Gastroesophageal sphincter (tissue), 4 donors: ENCODE data around the gene EXOC3L2. TPM values are rescaled to one million over a fixed set of nuclear protein-coding genes. Genes with fewer than 3 reads are reported as not detected.

Experiments
- ATAC-seq: fragments of 150-250 bp; one replicate; pipeline ENCODE4 v1.9.1; 2016; ENCODE audit warnings: mild to moderate bottlenecking, moderate library complexity
- H3K27ac ChIP-seq, 4 donors: fragments of 200-600 bp; sonication (generic) in 3 of 4; 1 replicate in 3 of 4; 2 replicates in 1 of 4; pipeline ENCODE4 v1.5.1; 2016 to 2019
- H3K27me3 ChIP-seq: fragments of 200-600 bp; sonication (generic); one replicate; pipeline ENCODE4 v1.5.1; 2019
- H3K36me3 ChIP-seq, 2 donors: fragments of 200-600 bp; sonication (generic); one replicate each; pipeline ENCODE4 v1.5.1; 2019; ENCODE audit warnings: control low read depth in 1 of 2
- H3K4me1 ChIP-seq, 3 donors: fragments of 200-600 bp; sonication (generic); 1 replicate in 2 of 3; 2 replicates in 1 of 3; pipeline ENCODE4 v1.5.1; 2016 to 2019; ENCODE audit warnings: control low read depth in 2 of 3
- H3K4me3 ChIP-seq, 2 donors: fragments of 200-600 bp; sonication (generic); one replicate each; pipeline ENCODE4 v1.5.1; 2019; ENCODE audit warnings: mild to moderate bottlenecking in 1 of 2, moderate library complexity in 1 of 2
- H3K9me3 ChIP-seq, 3 donors: fragments of 200-600 bp; sonication (generic); one replicate each; pipeline ENCODE4 v1.5.1; 2017 to 2019; ENCODE audit warnings: control low read depth in 2 of 3
- EP300 ChIP-seq: sonication (generic); formaldehyde crosslinking; IDR thresholded peaks from one replicate; pipeline ENCODE4 v1.6.1; 2017; ENCODE audit warnings: antibody characterized with exemption, mild to moderate bottlenecking
- POLR2A ChIP-seq, 2 donors: fragments of 450-650 bp; IDR thresholded peaks; one replicate each; pipeline ENCODE4 v1.6.1; 2017; ENCODE audit warnings: antibody characterized with exemption in 2 of 2, mild to moderate bottlenecking in 2 of 2, moderate library complexity in 1 of 2
- POLR2AphosphoS5 ChIP-seq: sonication (generic); formaldehyde crosslinking; IDR thresholded peaks from one replicate; pipeline ENCODE4 v1.6.1; 2017; ENCODE audit warnings: antibody characterized with exemption
- WGBS, 2 donors: methylation state at CpG; one replicate each; pipeline ENCODE4 v1.1.5; 2018; ENCODE audit warnings: low coverage in 1 of 2; 5-methylcytosine and 5-hydroxymethylcytosine counted together
- total RNA-seq, 4 donors: library from RNA; depleted of rRNA; stranded (reverse); fragments of >200 nt; gene quantifications; one replicate each; pipeline ENCODE4 v1.1.0, GENCODE V29; 2016
- TF ChIP-seq, protein P1 (sequence below), 4 experiments: fragments of 200-600 bp in 2 of 4; fragments of 450-650 bp in 2 of 4; sonication (generic) in 1 of 4; IDR thresholded peaks; one replicate each; pipeline ENCODE4 v1.5.1; 2017 to 2019; ENCODE audit warnings: antibody characterized with exemption in 4 of 4, mild to moderate bottlenecking in 2 of 4, moderate library complexity in 2 of 4

The EXOC3L2 gene
- total RNA-seq, 4 donors from 2014 or later, result 1.2 to 2.9 (median 2.0) TPM

DNA sequence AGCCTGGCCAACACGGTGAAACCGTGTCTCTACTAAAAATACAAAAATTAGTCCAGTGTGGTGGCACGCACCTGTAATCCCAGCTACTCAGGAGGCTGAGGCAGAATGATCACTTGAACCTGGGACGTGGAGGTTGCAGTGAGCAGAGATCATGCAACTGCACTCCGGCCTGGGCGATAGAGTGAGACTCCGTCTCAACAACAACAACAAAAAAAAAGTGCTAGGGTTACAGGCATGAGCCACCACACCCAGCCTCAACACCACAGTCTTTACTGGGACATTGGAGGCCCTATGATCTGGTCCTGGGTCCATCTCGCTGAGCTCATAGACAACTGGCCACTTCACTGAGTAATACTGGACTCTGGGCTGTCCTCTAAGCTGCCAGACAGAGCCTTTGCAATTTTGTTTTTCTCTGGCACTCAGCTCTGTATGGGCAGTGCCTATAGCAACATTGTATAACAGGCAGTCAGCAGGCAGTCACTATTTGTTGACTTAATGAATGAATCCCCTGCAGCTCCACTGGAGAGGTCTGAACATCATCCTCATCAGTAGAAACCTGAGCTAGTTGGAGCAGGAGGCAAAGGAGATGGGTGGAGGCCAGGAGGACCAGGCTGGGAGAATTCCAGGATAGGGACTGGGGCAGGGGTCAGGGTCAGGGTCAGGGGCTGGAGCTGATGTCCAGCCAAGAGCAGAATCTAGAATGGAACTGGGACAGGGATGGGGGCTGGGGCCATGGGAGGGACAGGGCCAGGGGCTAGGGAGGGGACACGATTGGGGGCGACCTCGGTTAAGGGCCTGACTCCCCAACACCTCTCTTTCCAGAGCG lies 58.5 kb downstream of the EXOC3L2 start:
- no peak overlapping the region for H3K4me3 ChIP-seq
- H3K9me3 ChIP-seq, result no peaks in the 10 kb centered on the region
- TF ChIP-seq, protein P1, sequence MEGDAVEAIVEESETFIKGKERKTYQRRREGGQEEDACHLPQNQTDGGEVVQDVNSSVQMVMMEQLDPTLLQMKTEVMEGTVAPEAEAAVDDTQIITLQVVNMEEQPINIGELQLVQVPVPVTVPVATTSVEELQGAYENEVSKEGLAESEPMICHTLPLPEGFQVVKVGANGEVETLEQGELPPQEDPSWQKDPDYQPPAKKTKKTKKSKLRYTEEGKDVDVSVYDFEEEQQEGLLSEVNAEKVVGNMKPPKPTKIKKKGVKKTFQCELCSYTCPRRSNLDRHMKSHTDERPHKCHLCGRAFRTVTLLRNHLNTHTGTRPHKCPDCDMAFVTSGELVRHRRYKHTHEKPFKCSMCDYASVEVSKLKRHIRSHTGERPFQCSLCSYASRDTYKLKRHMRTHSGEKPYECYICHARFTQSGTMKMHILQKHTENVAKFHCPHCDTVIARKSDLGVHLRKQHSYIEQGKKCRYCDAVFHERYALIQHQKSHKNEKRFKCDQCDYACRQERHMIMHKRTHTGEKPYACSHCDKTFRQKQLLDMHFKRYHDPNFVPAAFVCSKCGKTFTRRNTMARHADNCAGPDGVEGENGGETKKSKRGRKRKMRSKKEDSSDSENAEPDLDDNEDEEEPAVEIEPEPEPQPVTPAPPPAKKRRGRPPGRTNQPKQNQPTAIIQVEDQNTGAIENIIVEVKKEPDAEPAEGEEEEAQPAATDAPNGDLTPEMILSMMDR (IDR thresholded peaks at IDR 0.05), result no peak
- no peak for TF ChIP-seq POLR2AphosphoS5
- TF ChIP-seq EP300, result no peak
- no peak for TF ChIP-seq POLR2A (IDR thresholded peaks at IDR 0.05)
- WGBS, 2 donors, result 82 to 88% methylated on average over 4 to 8 of the region's 12 CpGs
- no peak overlapping the region for H3K27ac ChIP-seq
- no peaks in the 10 kb centered on the region for H3K27me3 ChIP-seq
- peaks cover 0 to under 1% (median 0%) of the 10 kb centered on the region in 3 donors for H3K4me1 ChIP-seq
- ATAC-seq, result no peak
- H3K36me3 ChIP-seq, result peaks cover 0 to 7% of the 10 kb centered on the region in 2 donors

DNA sequence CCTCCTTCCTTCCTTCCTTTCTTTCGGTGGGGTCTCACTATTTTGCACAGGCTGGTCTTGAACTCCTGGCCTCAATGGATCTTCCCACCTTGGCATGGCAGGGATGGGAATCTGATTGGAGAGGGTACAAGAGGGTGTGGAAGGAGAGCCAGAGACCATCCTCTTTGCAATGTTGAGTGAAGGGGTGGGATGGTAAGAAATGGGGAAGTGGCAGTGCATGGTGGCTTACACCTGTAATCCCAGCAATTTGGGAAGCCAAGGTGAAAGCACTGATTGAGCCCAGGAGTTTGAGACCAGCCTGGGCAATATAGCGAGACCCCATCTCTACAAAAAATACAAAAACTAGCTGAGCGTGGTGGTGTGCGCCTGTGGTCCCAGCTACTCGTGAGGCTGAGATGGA lies 61.1 kb downstream of the EXOC3L2 start:
- Histone ChIP-seq H3K27me3 (no peaks in the 10 kb centered on the region), H3K4me3 (no peak overlapping the region), H3K9me3 (no peaks in the 10 kb centered on the region), H3K27ac (no peak overlapping the region), H3K36me3 (peaks cover 0 to 11% of the 10 kb centered on the region in 2 donors), H3K4me1 (peaks cover 0 to 27% (median 18%) of the 10 kb centered on the region in 3 donors)
- no peak for TF ChIP-seq EP300
- no peak for TF ChIP-seq POLR2A (IDR thresholded peaks at IDR 0.05)
- TF ChIP-seq, protein P1 (IDR thresholded peaks at IDR 0.05), result no peak
- no peak for TF ChIP-seq POLR2AphosphoS5
- no peak for ATAC-seq
- 82 to 100% methylated on average over 1 to 4 of the region's 5 CpGs for WGBS, 2 donors

GRCh38 chr19:45182758-45183157 lies 62.4 kb downstream of the EXOC3L2 start:
- no peak for ATAC-seq
- H3K9me3 ChIP-seq, result no peaks in the 10 kb centered on the region
- 82 to 88% methylated on average over 4 of the region's 4 CpGs for WGBS, 2 donors

DNA sequence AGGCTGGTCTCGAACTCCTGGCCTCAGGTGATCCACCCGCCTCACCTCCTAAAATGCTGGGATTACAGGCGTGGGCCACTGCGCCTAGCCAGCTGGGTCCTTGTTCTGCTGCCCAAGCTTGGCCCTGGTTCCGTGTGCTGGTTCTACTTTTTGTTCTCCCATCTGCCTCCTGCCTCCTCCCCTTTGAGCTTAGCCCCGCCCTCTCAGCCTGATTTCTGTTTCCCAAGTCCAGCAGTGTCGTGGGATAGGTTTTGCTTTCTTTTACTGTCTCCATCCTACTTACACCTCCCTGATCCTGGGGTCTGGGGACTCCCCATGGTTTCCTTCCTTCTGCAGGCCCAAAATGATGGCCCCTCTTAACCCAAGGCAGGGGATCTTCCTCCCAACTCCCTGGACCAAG lies 64.3 kb downstream of the EXOC3L2 start:
- TF ChIP-seq POLR2A (IDR thresholded peaks at IDR 0.05) (no peak), EP300 (no peak), POLR2AphosphoS5 (no peak)
- TF ChIP-seq, protein P1 (IDR thresholded peaks at IDR 0.05), result no peak
- H3K9me3 ChIP-seq, result no peaks in the 10 kb centered on the region
- H3K4me1 ChIP-seq, result peaks cover 0 to 41% (median 24%) of the 10 kb centered on the region in 3 donors
- H3K27ac ChIP-seq, result no peak overlapping the region
- H3K27me3 ChIP-seq, result no peaks in the 10 kb centered on the region
- no peak for ATAC-seq
- WGBS, 2 donors, result 59 to 82% methylated on average over 3 to 7 of the region's 7 CpGs
- no peak overlapping the region for H3K4me3 ChIP-seq
- peaks cover 0 to 11% of the 10 kb centered on the region in 2 donors for H3K36me3 ChIP-seq

More at GRCh38 chr19:45182758-45183157, 62.4 kb downstream of the EXOC3L2 start:
- H3K36me3 ChIP-seq, result peaks cover 0 to 11% of the 10 kb centered on the region in 2 donors
- TF ChIP-seq POLR2A (IDR thresholded peaks at IDR 0.05) (no peak), POLR2AphosphoS5 (no peak), EP300 (no peak)
- TF ChIP-seq, protein P1 (IDR thresholded peaks at IDR 0.05), result no peak
- H3K27me3 ChIP-seq, result no peaks in the 10 kb centered on the region
- no peak overlapping the region for H3K4me3 ChIP-seq
- peaks cover 0 to 30% (median 18%) of the 10 kb centered on the region in 3 donors for H3K4me1 ChIP-seq
- H3K27ac ChIP-seq, result no peak overlapping the region
